ENCODE results near the gene AHDC1. TPM values are rescaled to one million over a fixed set of nuclear protein-coding genes. Genes with fewer than 3 reads are reported as not detected.

The AHDC1 gene
- total and polyA plus RNA-seq, 9 of the 15 experiments (the other 6 are each of a cell fraction or from before 2014, with no cell fraction given) = 0.21 to 36.4 (median 4.7) TPM

DNA sequence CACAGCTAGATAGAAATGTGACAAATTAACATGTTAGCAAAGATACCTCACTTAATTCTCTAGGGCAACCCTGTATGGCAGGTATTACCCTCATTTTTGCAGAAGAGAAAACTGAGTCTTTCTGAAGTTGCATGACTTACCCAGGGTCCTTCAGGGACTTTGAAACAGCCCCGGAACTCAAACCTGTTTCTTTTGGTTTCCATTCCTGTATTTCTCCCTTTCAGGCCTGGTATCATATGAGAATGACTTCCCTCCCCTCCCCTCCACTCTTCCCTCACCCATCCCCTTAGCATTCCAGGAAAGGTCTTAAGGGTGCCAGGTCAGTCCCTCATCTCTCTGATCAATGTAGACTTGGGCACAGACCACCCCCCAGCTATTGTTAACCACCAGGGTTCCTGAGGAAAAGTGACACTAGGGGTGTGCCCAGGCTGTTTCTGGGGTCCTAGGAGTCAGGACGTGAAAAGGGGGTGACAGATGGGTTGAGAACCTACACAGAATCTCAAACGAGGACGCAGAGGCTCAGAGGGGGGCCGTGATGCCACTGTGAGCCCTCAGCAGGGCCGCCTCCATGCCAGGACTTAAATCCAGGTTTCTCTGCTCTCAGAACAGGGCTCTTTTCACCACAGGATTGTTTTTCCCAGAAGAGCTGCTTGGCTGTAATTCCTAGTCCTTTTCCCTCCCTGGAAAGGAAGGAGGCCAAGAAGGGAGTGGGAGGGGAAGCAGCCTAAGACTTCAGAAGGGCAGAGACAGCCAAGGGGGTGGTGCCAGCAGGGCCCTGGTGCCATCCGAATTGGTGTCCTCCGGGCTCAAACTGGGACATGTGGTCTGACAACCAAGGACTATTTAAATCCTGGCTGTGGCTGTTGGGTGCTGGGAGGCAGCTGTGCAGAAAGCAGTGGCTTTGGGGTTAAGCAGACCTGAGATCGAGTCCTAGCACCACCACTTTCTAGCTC is 111.9 kb downstream of the AHDC1 start (continued):
- TF ChIP-seq ZNF174 (CRISPR knock-in tag; IDR thresholded peaks at IDR 0.05) = no peak
- no peak for TF ChIP-seq ZC3H11A (IDR thresholded peaks at IDR 0.05; ENCODE audit: low read depth, low read length)
- no peak for TF ChIP-seq MCM2 (IDR thresholded peaks at IDR 0.05; ENCODE audit: low read depth)
- no peak for TF ChIP-seq AFF1 (IDR thresholded peaks at IDR 0.05; ENCODE audit: low read depth in 1 of 2, partially characterized antibody in 2 of 2)
- no peak for TF ChIP-seq NR4A1 (CRISPR knock-in tag; IDR thresholded peaks at IDR 0.05)
- no peak for TF ChIP-seq NR4A1 (tag; IDR thresholded peaks at IDR 0.05)
- no peak for TF ChIP-seq PML (IDR thresholded peaks at IDR 0.05; ENCODE audit: low read length)

All from K562 (cell line).